B cell (primary cell): ENCODE data around the gene USP44. TPM values are rescaled to one million over a fixed set of nuclear protein-coding genes. Genes with fewer than 3 reads are reported as not detected.

Experiments used
- ATAC-seq: fragments of 200-7000 bp; cut with Tn5 transposase; one replicate; pipeline ENCODE4 v1.10.0; 2021; ENCODE audit warnings: low read depth, mild to moderate bottlenecking, moderate number of reproducible peaks, moderate library complexity
- CTCF ChIA-PET: fragments of 350-600 bp; sonication (Branson Sonifier 250); formaldehyde crosslinking; loops from one replicate; lab custom pipeline; 2021; ENCODE audit warnings: antibody characterized with exemption, inconsistent platforms; lab: Charles Lee
- POLR2A ChIA-PET: fragments of 350-600 bp; sonication (Branson Sonifier 250); formaldehyde crosslinking; loops from one replicate; lab custom pipeline; 2021; ENCODE audit warnings: antibody characterized with exemption; lab: Charles Lee
- DNase-seq: peaks from one replicate; pipeline ENCODE4 v3.0.0; 2013
- H2AFZ ChIP-seq: 2 replicates; pipeline ENCODE4 v1.6.1; 2012; ENCODE audit warnings: mild to moderate bottlenecking, low read depth, low read length; ENCODE audit not compliant: insufficient read depth, poor library complexity, severe bottlenecking
- H3K27ac ChIP-seq, 2 donors: 1 replicate in 1 of 2; 2 replicates in 1 of 2; pipeline ENCODE4 v1.5.1; 2012 to 2013; ENCODE audit warnings: low read length in 2 of 2, mild to moderate bottlenecking in 2 of 2, moderate library complexity in 1 of 2
- H3K27me3 ChIP-seq, 4 experiments: fragments of 200-600 bp in 1 of 4; sonication (generic) in 1 of 4; replicated peaks in 1 of 4; 1 replicate in 2 of 4; 2 replicates in 2 of 4; pipeline versions ENCODE4 v1.6.1 to v1.7.0; 2013 to 2016; ENCODE audit warnings: low read length in 3 of 4, mild to moderate bottlenecking in 2 of 4, mixed read lengths in 1 of 4, moderate library complexity in 1 of 4; ENCODE audit not compliant: insufficient read depth in 4 of 4, control insufficient read depth in 3 of 4; ENCODE audit errors: control extremely low read depth in 1 of 4
- H3K36me3 ChIP-seq, 2 experiments: replicated peaks in 1 of 2; 1 replicate in 1 of 2; 2 replicates in 1 of 2; pipeline versions ENCODE4 v1.6.1 to v1.7.1; 2013; ENCODE audit warnings: low read length in 1 of 2; ENCODE audit not compliant: insufficient read depth in 2 of 2, control insufficient read depth in 1 of 2; ENCODE audit errors: control extremely low read depth in 1 of 2, extremely low read depth in 1 of 2
- H3K4me1 ChIP-seq, 2 donors: fragments of 200-600 bp in 1 of 2; sonication (generic) in 1 of 2; 1 replicate in 1 of 2; 2 replicates in 1 of 2; pipeline versions ENCODE4 v1.5.1 to v1.6.1; 2013 to 2017; ENCODE audit warnings: low read length in 2 of 2; ENCODE audit not compliant: control insufficient read depth in 2 of 2, insufficient read depth in 2 of 2
- H3K4me2 ChIP-seq: replicated peaks from 2 replicates; pipeline ENCODE3; 2012; ENCODE audit warnings: mild to moderate bottlenecking, low read depth, low read length; ENCODE audit not compliant: poor library complexity, severe bottlenecking
- H3K4me3 ChIP-seq, 5 experiments: fragments of 200-600 bp in 1 of 5; sonication (generic) in 1 of 5; 1 replicate in 3 of 5; 2 replicates in 2 of 5; pipeline versions ENCODE4 v1.5.1 to v1.7.0; 2011 to 2016; ENCODE audit warnings: low read length in 4 of 5, mild to moderate bottlenecking in 4 of 5, low read depth in 2 of 5, control low read depth in 1 of 5, moderate library complexity in 1 of 5; ENCODE audit not compliant: insufficient read depth in 1 of 5; ENCODE audit errors: control extremely low read depth in 1 of 5, extremely low read depth in 1 of 5
- H3K79me2 ChIP-seq: fragments of 200-600 bp; sonication (generic); one replicate; pipeline ENCODE4 v1.6.0; 2016; ENCODE audit warnings: low read length; ENCODE audit not compliant: control insufficient read depth, insufficient read depth
- H3K9ac ChIP-seq: fragments of 200-600 bp; sonication (generic); 2 replicates; pipeline ENCODE4 v1.6.1; 2017; ENCODE audit warnings: mild to moderate bottlenecking, low read length, moderate library complexity
- H3K9me3 ChIP-seq, 3 donors: one replicate each; pipeline versions ENCODE4 v1.6.1 to v1.7.1; 2013; ENCODE audit warnings: low read length in 2 of 3; ENCODE audit not compliant: control insufficient read depth in 2 of 3, insufficient read depth in 1 of 3; ENCODE audit errors: control extremely low read depth in 1 of 3
- H4K20me1 ChIP-seq: 2 replicates; pipeline ENCODE4 v1.6.0; 2012; ENCODE audit warnings: mild to moderate bottlenecking, low read length; ENCODE audit not compliant: insufficient read depth, control insufficient read depth, poor library complexity, severe bottlenecking
- H3K27ac Mint-ChIP-seq: one replicate; pipeline ENCODE4 v1.8.0; 2021; ENCODE audit warnings: mixed read lengths
- H3K27me3 Mint-ChIP-seq: one replicate; pipeline ENCODE4 v1.8.0; 2021; ENCODE audit warnings: mixed read lengths
- H3K4me1 Mint-ChIP-seq: one replicate; pipeline ENCODE4 v1.8.0; 2021; ENCODE audit warnings: mixed read lengths
- H3K4me3 Mint-ChIP-seq: one replicate; pipeline ENCODE4 v1.8.0; 2021; ENCODE audit warnings: mixed read lengths
- H3K9me3 Mint-ChIP-seq: one replicate; pipeline ENCODE4 v1.8.0; 2022; ENCODE audit warnings: mixed read lengths; ENCODE audit not compliant: insufficient read depth
- CTCF ChIP-seq: fragments of 200-600 bp; IDR thresholded peaks from one replicate; pipeline ENCODE4 v1.8.0; 2022; ENCODE audit warnings: antibody characterized with exemption, mild to moderate bottlenecking
- EZH2 ChIP-seq: IDR thresholded peaks from 2 replicates; pipeline ENCODE4 v1.6.1; 2012; ENCODE audit warnings: borderline replicate concordance, low read depth, mild to moderate bottlenecking, moderate library complexity, low read length; ENCODE audit not compliant: insufficient read depth, poor library complexity, severe bottlenecking
- WGBS: methylation state at CpG from one replicate; pipeline ENCODE4 v1.1.5; 2013; ENCODE audit warnings: missing lambda C conversion rate; ENCODE audit not compliant: insufficient coverage; 5-methylcytosine and 5-hydroxymethylcytosine counted together
- intact Hi-C: fragments of 100-400 bp; cut with micrococcal nuclease; formaldehyde crosslinking; loops from one replicate; pipeline ENCODE4 v1.10.0; 2022
- polyA minus RNA-seq: library from RNA; depleted of rRNA, polyadenylated mRNA; stranded (reverse); fragments of >200 nt; gene quantifications from 2 replicates; pipeline ENCODE4 v1.2.3, GENCODE V29; 2012
- polyA plus RNA-seq: library from polyadenylated mRNA; depleted of rRNA; stranded (reverse); fragments of >200 nt; gene quantifications from 2 replicates; pipeline ENCODE4 v1.2.3, GENCODE V29; 2012
- total RNA-seq, 2 donors: library from RNA; stranded (reverse); fragments of 120-200 nt in 1 of 2; gene quantifications; 1 replicate in 1 of 2; 2 replicates in 1 of 2; pipeline versions ENCODE4 v1.2.3 to v1.2.4, GENCODE V29; 2013 to 2022

USP44 gene
- total RNA-seq, result 7.0 and 7.1 TPM in 2 replicates
- total RNA-seq (2013), result 10.9 TPM
- polyA plus RNA-seq, result 1.7 and 2.5 TPM in 2 replicates
- polyA minus RNA-seq, result 5.2 and 6.3 TPM in 2 replicates

DNA sequence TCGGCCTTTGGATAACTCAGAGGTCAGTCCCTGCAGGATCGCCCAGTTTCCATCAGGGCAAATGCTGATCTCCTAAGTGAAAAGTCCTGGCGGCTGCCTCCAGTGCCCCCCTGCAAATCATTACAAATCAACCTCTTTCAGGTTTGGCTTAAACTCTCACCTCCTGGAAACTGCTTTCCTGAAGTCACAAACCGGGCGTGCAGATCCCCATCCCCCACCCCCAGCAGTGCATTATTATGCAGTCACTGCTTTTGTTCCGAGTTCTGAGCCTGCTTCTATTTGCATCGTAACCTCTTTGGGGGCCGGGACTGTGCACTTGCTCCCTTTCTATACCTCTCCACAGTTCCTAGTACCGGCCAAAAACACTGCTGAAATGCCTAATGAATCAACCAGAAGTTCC lies at the start of gene USP44:
USP44 (minus strand) TSS at position 172 of the 400 bp plus-strand sequence. CDS start 17,220 bp downstream, outside the sequence.
- Mint-ChIP-seq H3K27me3 (peaks cover 6% of the 10 kb centered on the region), H3K4me1 (peaks cover 25% of the 10 kb centered on the region), H3K27ac (no peak within 1 kb of the TSS), H3K9me3 (no peaks in the 10 kb centered on the region), H3K4me3 (no peak within 1 kb of the TSS)
- Histone ChIP-seq H3K4me1 (peaks cover 12 to 13% of the 10 kb centered on the region in 2 donors), H3K79me2 (no peaks in the 10 kb centered on the region), H3K27ac (no peak within 1 kb of the TSS), H2AFZ (no peak within 1 kb of the TSS), H3K4me2 (no peak within 1 kb of the TSS), H3K9me3 (peaks cover 0 to 8% (median 0%) of the 10 kb centered on the region in 3 donors), H3K4me3 (no peak within 1 kb of the TSS), H4K20me1 (no peaks in the 10 kb centered on the region), H3K36me3 (no peaks in the 10 kb centered on the region), H3K9ac (no peak within 1 kb of the TSS), H3K27me3 (peaks cover 0 to 7% (median 0%) of the 10 kb centered on the region in 4 experiments)
- ChIA-PET CTCF (interaction anchor here (0.5 kb wide), 1 partner anchor 148 kb away, joined by 3 read pairs; no protein-coding TSS in a partner anchor), POLR2A (no interaction called here)
- no peak for DNase-seq
- intact Hi-C loops, result no loop called here
- TF ChIP-seq CTCF (no peak), EZH2 (no peak)
- ATAC-seq, result no peak
- 95% methylated on average over 6 of the region's 9 CpGs for WGBS

GRCh38 chr12:95600567-95600966 lies 49.3 kb upstream of the USP44 start:
- CTCF ChIA-PET, result no interaction called here

More at GRCh38 chr12:95600567-95600966, 49.3 kb upstream of the USP44 start:
- no peaks in the 10 kb centered on the region for H3K9me3 Mint-ChIP-seq
- POLR2A ChIA-PET, result no interaction called here
- no peak overlapping the region for H3K4me2 ChIP-seq
- no peaks in the 10 kb centered on the region for H4K20me1 ChIP-seq
- no peak overlapping the region for H3K4me3 ChIP-seq
- H3K36me3 ChIP-seq, result no peaks in the 10 kb centered on the region
- H3K79me2 ChIP-seq, result no peaks in the 10 kb centered on the region
- WGBS, result 96% methylated on average over 7 of the region's 8 CpGs
- peaks cover 0 to 4% (median 0%) of the 10 kb centered on the region in 4 experiments for H3K27me3 ChIP-seq
- H2AFZ ChIP-seq, result no peak overlapping the region
- no peak overlapping the region for H3K27ac ChIP-seq
- H3K9me3 ChIP-seq, result no peaks in the 10 kb centered on the region
- H3K4me1 Mint-ChIP-seq, result no peaks in the 10 kb centered on the region
- H3K4me1 ChIP-seq, result no peaks in the 10 kb centered on the region
- no peak overlapping the region for H3K9ac ChIP-seq
- no peak overlapping the region for H3K4me3 Mint-ChIP-seq
- peaks cover 22% of the 10 kb centered on the region for H3K27me3 Mint-ChIP-seq
- intact Hi-C loops, result no loop called here
- ATAC-seq (no peak), DNase-seq (no peak)
- no peak for TF ChIP-seq CTCF
- no peak for TF ChIP-seq EZH2
- H3K27ac Mint-ChIP-seq, result no peak overlapping the region
